Measurements from ENCODE around the gene LLPH. TPM values are rescaled to one million over a fixed set of nuclear protein-coding genes. Genes with fewer than 3 reads are reported as not detected.

LLPH gene
- total and polyA plus RNA-seq, 12 donors: 5.5 to 145 (median 33.3) TPM

- Histone ChIP-seq H3K4me3 (no peak overlapping the region), H3K4me1 (replicated peaks in 1 of 2) (peaks cover 12 to 20% of the 10 kb centered on the region in 2 donors), H3K27ac (no peak overlapping the region), H3K36me3 (replicated peaks in 1 of 2) (no peaks in the 10 kb centered on the region), H3K27me3 (no peaks in the 10 kb centered on the region), H3K9me3 (replicated peaks in 1 of 3) (no peaks in the 10 kb centered on the region)
- intact Hi-C loops (cut with DNase I): no loop called here
- 94 to 96% (median 95%) methylated on average over 23 to 28 of the region's 28 CpGs for WGBS, 4 donors
- TF ChIP-seq POLR2A (IDR thresholded peaks at IDR 0.05) (no peak), CTCF (IDR thresholded peaks at IDR 0.05) (no peak)
- DNase-seq: peak in 2 of 7 donors; percentile 19 to 25
Observed at GRCh38 chr12:66160704-66161103, 30.2 kb upstream of the LLPH start.

GRCh38 chr12:66159123-66159522 lies 28.6 kb upstream of the LLPH start:
- no peak for TF ChIP-seq CTCF (IDR thresholded peaks at IDR 0.05)
- TF ChIP-seq POLR2A (IDR thresholded peaks at IDR 0.05): no peak
- Histone ChIP-seq H3K27me3 (no peaks in the 10 kb centered on the region), H3K27ac (no peak overlapping the region), H3K9me3 (replicated peaks in 1 of 3) (no peaks in the 10 kb centered on the region), H3K4me1 (replicated peaks in 1 of 2) (peaks cover 23 to 30% of the 10 kb centered on the region in 2 donors), H3K4me3 (no peak overlapping the region), H3K36me3 (replicated peaks in 1 of 2) (no peaks in the 10 kb centered on the region)
- DNase-seq: no peak
- intact Hi-C loops (cut with DNase I): no loop called here

GRCh38 chr12:66156654-66157053 lies 26.1 kb upstream of the LLPH start:
- DNase-seq: no peak
- Histone ChIP-seq H3K4me3 (no peak overlapping the region), H3K9me3 (replicated peaks in 1 of 3) (no peaks in the 10 kb centered on the region), H3K27ac (no peak overlapping the region), H3K36me3 (replicated peaks in 1 of 2) (no peaks in the 10 kb centered on the region), H3K27me3 (no peaks in the 10 kb centered on the region), H3K4me1 (replicated peaks in 1 of 2) (peaks cover 21 to 35% of the 10 kb centered on the region in 2 donors)
- TF ChIP-seq POLR2A (IDR thresholded peaks at IDR 0.05) (no peak), CTCF (IDR thresholded peaks at IDR 0.05) (no peak)
- intact Hi-C loops (cut with DNase I): no loop called here
- 94 to 96% (median 95%) methylated on average over 2 of the region's 2 CpGs for WGBS, 4 donors

GRCh38 chr12:66154776-66155175 lies 24.2 kb upstream of the LLPH start:
- peak overlapping the region in 4 of 5 donors; percentile 10 to 77 (median 67) for H3K27ac ChIP-seq
- intact Hi-C loops (cut with DNase I): no loop called here
- DNase-seq: no peak
- H3K27me3 ChIP-seq: no peaks in the 10 kb centered on the region
- peaks cover 21 to 36% of the 10 kb centered on the region in 2 donors for H3K4me1 ChIP-seq (replicated peaks in 1 of 2)
- no peaks in the 10 kb centered on the region for H3K9me3 ChIP-seq (replicated peaks in 1 of 3)
- TF ChIP-seq POLR2A (IDR thresholded peaks at IDR 0.05) (peak in 1 of 2 donors; percentile 13), CTCF (IDR thresholded peaks at IDR 0.05) (no peak)
- no peak overlapping the region for H3K4me3 ChIP-seq
- H3K36me3 ChIP-seq (replicated peaks in 1 of 2): no peaks in the 10 kb centered on the region
